Cardiac fibroblast (primary cell): ENCODE results near the gene FAM174B.

Experiments used
- DNase-seq, 2 donors: peaks; one replicate each; pipeline versions ENCODE4 v3.0.0 to v3.0.0-alpha.2; 2010; ENCODE audit warnings: low read depth in 2 of 2
- H3K4me3 ChIP-seq, 2 donors: replicated peaks in 1 of 2; 1 replicate in 1 of 2; 2 replicates in 1 of 2; pipeline ENCODE4 v1.5.1; 2011; ENCODE audit warnings: low read depth in 2 of 2, low read length in 2 of 2, mild to moderate bottlenecking in 2 of 2, moderate library complexity in 1 of 2
- TF ChIP-seq, protein P1 (sequence below): IDR thresholded peaks from one replicate; pipeline ENCODE4 v1.5.1; 2011; ENCODE audit warnings: low read depth, mild to moderate bottlenecking, low read length, inconsistent platforms

FAM174B gene

DNA sequence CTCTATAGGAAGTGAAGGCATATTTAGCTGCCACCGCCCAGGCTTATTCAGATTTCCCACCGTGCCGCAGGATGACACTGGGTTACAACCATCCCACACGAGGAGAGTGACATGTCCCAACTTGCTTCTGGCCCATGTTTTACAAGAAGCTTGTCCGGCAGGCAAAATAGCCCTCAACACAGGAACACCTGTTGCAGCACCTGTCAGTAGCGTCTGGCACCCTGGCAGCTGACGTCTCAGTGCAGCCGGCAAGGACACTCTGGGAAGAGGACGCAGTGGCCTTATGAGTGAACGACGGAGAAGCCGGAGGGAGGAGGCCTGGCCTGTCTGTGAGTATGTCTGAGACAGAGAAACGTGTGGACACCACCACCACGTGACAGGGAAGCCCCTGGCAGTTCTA lies 32.1 kb downstream of the FAM174B start:
- DNase-seq: no peak
- H3K4me3 ChIP-seq: no peak overlapping the region
- TF ChIP-seq, protein P1, sequence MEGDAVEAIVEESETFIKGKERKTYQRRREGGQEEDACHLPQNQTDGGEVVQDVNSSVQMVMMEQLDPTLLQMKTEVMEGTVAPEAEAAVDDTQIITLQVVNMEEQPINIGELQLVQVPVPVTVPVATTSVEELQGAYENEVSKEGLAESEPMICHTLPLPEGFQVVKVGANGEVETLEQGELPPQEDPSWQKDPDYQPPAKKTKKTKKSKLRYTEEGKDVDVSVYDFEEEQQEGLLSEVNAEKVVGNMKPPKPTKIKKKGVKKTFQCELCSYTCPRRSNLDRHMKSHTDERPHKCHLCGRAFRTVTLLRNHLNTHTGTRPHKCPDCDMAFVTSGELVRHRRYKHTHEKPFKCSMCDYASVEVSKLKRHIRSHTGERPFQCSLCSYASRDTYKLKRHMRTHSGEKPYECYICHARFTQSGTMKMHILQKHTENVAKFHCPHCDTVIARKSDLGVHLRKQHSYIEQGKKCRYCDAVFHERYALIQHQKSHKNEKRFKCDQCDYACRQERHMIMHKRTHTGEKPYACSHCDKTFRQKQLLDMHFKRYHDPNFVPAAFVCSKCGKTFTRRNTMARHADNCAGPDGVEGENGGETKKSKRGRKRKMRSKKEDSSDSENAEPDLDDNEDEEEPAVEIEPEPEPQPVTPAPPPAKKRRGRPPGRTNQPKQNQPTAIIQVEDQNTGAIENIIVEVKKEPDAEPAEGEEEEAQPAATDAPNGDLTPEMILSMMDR: no peak

DNA sequence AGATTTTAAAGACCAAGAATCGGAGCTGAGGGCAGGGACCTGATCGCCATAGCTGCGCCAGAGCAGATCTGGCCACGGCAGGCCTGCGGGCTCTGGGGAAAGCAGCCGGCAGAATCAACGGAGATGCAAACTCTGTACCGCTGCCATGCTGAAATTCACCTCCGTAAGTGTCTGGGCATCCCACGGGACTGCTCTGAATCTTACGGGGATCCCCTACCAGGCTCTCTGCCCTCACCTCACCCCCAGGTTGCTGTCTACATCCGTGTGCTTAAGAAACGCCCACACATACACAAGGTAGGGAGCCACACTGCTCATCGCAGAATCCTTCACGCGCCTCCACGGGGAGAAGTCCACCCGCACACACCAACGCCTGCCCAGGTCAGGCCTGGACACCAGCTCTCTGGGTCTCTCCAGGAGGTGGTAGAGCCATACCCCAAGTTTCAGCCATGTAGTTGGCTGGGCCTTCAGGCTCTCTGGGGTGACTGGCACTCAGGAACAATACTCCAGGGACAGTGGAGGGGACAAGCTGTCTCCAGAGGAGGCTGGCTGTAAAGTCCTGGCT lies 33.5 kb downstream of the FAM174B start:
- DNase-seq: no peak
- H3K4me3 ChIP-seq: no peak overlapping the region
- TF ChIP-seq, protein P1: no peak

DNA sequence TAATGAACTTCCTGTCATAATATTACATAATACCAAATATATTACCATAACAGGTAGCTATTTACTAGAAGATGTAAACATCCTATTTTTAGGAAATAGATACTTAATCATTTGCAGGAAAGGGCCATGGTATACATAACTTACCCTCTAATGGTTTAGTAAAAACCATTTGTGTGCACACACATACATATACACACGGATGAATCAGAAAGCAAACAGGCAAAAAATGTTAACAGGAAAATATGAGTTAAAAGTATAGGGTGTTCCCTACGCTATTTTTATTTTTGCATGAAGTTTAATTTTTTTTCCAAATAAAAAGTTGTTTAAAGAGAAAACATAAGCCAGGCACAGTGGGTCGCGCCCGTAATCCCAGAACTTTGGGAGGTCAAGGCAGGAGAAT lies 34.6 kb downstream of the FAM174B start:
- DNase-seq: no peak
- TF ChIP-seq, protein P1: no peak
- H3K4me3 ChIP-seq: no peak overlapping the region

DNA sequence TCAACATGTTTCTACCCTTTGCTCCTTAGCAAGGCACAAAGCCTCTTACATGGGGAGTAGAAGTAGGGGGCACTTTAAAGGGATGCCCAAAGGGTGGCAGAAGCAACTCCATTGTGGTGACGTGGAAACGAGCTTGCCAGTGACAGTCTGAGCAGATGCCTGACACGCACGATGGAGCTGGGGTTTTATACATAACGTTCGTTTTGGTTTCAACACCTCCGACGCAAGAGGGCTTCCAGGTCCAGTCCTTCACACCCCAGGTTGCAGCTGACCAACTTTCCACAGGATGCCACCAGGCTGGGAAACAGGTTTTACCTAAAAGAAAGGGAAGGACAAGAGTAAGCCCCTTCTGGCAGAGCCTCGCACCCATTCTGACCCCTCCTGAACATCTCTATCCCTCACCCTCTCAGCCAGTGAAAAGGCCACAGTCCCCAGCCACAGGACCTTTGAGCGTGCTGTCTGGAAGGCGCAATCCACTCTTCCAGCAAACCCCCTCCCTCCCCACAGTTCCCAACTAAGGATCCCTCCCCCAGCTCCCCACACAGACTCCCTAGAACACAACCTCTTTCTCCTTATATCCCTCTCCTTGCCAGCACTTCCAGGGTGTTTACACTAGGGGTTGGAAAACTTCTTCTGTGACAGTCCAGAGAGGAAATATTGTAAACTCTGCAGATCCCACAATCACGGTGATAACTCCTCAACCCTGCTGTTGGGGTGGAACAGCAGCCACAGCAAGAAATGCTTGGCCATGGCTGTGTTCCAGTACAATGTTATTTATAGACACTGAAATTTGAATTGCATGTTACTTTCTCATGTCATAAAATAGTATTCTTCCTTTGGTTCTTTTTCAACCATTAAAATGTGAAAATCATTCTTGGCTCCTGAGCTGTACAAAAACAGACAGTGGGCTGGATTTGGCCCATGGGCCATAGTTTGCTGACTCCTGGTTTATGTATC lies 36.2 kb downstream of the FAM174B start:
- no peak overlapping the region for H3K4me3 ChIP-seq
- DNase-seq: peak; percentile 9 to 79
- TF ChIP-seq, protein P1: no peak

DNA sequence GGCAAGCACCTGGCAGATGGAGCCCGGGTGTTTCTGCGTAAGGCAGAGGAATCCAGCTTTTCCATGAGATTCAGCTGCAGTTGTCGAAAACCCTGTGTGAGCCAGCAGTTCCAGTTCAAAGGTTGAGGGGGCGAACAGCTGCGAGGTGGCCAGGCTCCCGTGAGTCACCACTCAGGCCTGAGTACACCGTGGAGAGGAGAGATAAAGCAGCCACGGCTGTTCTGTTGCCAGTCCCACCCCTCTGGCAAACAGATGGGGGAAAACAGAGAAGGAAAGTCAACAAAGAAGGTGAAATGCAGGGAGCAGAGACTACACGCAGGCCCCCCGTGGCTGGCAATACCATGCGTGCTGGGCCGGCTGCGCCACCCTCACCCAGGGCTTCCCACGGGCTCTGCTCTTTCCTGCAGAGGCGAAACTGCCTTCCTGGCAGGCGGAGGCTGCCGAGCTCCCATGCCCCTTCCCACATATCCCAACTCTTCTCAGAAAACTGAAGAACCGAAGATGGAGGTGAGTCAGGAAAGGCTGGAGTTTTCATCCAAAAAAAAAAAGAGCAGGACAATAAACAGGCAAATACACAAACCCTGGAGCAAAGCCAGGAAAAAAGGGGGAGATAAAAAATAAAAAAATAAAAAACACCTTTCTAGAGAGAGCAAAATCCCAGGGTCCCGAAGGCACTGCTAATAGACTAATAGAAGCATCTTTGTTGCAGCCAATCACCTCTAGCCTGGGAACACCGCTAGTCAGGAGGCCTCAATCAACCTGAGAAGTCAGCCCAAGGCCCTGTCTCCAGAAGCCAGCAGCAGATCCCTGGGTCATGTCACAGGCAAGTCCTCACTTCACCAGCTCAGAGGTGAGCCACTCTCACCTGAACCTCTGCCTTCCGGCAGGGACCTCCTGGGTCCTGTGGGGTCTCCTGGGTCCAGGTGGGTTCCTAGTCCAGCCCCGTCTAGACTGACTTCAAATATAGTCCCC lies 37.7 kb downstream of the FAM174B start:
- no peak overlapping the region for H3K4me3 ChIP-seq
- TF ChIP-seq, protein P1: no peak
- peak; percentile 64 to 92 for DNase-seq

DNA sequence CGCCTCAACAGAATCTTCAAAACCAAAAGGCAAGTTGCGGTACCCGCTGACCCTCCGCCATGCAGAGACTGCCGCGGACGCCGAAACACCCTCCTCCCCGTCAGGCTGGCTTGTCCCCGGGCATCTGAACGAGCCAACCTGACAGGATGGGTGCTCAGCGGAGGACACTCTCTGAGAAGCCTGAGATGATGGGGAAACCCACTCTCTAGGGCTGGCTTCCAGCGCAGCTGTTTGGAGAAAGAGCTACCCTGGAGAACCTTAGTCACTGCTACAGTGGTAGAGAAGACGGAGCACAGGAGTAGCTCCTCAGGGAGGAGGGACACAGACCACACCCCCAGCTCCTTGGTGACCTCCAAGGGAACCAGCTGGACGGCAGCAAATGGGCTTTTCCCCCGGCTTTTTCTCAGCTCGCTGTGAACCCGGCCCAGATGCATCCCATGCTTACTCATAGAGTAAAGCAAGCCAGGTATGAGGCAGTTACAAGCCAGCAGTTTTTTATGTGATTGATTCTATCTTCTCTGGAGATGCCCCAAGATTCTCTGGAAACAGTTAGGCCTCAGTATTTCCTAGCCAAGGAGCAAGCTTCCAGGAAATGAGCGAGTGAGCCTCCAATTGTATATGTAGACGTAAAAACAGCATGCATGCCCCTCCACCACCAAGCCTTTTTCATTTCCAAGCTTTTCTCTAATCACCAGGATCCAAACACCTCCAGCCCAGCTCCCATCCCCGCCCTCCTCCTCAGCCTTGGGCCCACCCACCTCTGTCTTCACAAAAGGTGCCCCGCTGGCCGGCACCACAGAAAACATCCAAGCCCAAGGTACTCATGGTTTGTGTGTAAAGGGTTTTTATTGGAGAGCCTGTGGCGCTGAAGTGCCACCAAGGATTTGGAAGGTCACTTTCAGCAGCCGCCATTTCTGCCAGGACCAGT lies 38.7 kb downstream of the FAM174B start:
- DNase-seq: peak in 1 of 2 donors; percentile 39
- no peak overlapping the region for H3K4me3 ChIP-seq
- TF ChIP-seq, protein P1: no peak
